KMS-11 (cell line): ENCODE results near the gene LRRC28.

ENCODE experiments used
- H2AFZ ChIP-seq: fragments of 200-600 bp; sonication (generic); 2 replicates; pipeline ENCODE4 v1.6.1; 2016; ENCODE audit warnings: antibody characterized with exemption, mixed run types, low read depth
- H3K27ac ChIP-seq: fragments of 200-600 bp; sonication (generic); 2 replicates; pipeline ENCODE4 v1.6.1; 2016; ENCODE audit warnings: mild to moderate bottlenecking, mixed run types
- H3K27me3 ChIP-seq: fragments of 200-600 bp; sonication (generic); 2 replicates; pipeline ENCODE4 v1.6.1; 2017; ENCODE audit warnings: mild to moderate bottlenecking, low read depth, mixed run types, moderate library complexity; ENCODE audit not compliant: insufficient read depth
- H3K36me3 ChIP-seq: fragments of 200-600 bp; sonication (generic); 2 replicates; pipeline ENCODE4 v1.6.1; 2017; ENCODE audit warnings: mild to moderate bottlenecking, mixed run types; ENCODE audit not compliant: insufficient read depth
- H3K4me1 ChIP-seq: fragments of 200-600 bp; sonication (generic); 2 replicates; pipeline ENCODE4 v1.6.1; 2016; ENCODE audit warnings: mild to moderate bottlenecking, low read depth, mixed run types; ENCODE audit not compliant: poor library complexity, severe bottlenecking
- H3K4me2 ChIP-seq: fragments of 200-600 bp; sonication (generic); 2 replicates; pipeline ENCODE4 v1.7.0; 2016; ENCODE audit warnings: mild to moderate bottlenecking, mixed run types
- H3K4me3 ChIP-seq: fragments of 200-600 bp; sonication (generic); IDR thresholded peaks from 2 replicates; pipeline ENCODE4 v1.6.1; 2017; ENCODE audit warnings: low read depth, low read length, mixed read lengths; ENCODE audit not compliant: insufficient read depth
- H3K79me2 ChIP-seq: fragments of 200-600 bp; sonication (generic); 2 replicates; pipeline ENCODE4 v1.6.1; 2016; ENCODE audit warnings: low read depth, mixed run types; ENCODE audit not compliant: insufficient read depth
- H3K9ac ChIP-seq: fragments of 200-600 bp; sonication (generic); 2 replicates; pipeline ENCODE4 v1.6.1; 2016; ENCODE audit warnings: mild to moderate bottlenecking, mixed run types
- H4K20me1 ChIP-seq: fragments of 200-600 bp; sonication (generic); 2 replicates; pipeline ENCODE4 v1.6.1; 2016; ENCODE audit warnings: mild to moderate bottlenecking, mixed run types; ENCODE audit not compliant: insufficient read depth
- CTCF ChIP-seq: fragments of 200-600 bp; sonication (generic); conservative IDR thresholded peaks from 2 replicates; pipeline ENCODE4 v1.6.1; 2017; ENCODE audit warnings: low read depth, mild to moderate bottlenecking, antibody characterized with exemption, low read length, moderate library complexity, mixed read lengths

Gene LRRC28

GRCh38 chr15:99425657-99426301 lies 174.5 kb downstream of the LRRC28 start:
- no peak for TF ChIP-seq CTCF

DNA sequence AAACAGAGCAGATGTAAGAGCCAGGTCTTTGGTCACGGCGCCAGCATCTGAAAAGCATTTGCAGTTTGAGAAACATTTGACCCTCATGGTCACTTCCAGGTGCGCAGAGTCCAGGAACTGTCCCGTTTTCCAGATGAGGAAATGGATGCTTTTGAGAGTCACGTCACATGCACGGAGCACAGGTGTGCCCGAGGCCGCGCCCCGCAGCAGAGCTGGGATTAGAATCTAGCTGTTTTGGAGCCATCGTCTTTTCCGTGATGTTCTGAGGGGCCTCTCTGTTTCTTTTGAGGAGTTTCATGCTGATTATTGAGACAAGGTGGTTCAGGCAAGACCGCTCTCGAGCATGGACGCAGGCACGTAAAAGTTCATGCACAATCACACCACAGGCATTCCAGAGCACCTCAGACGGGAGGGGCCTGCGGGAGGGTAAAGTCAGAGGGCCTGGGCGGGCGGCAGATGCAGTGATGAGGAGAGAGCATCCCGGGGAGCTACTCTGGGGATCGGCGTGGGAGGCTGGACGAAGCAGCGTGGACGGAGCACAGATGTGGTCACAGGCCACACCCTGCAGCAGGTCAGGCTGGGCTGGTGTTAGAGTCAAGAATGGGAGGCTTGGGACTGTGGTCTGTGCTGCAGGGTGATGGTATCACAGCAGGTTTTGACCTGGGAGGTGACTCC lies 175.3 kb downstream of the LRRC28 start:
- Histone ChIP-seq H4K20me1 (no peaks in the 10 kb centered on the region), H3K79me2 (no peaks in the 10 kb centered on the region), H3K4me1 (no peaks in the 10 kb centered on the region), H2AFZ (no peak overlapping the region), H3K27ac (no peak overlapping the region), H3K9ac (no peak overlapping the region), H3K27me3 (no peaks in the 10 kb centered on the region), H3K36me3 (no peaks in the 10 kb centered on the region), H3K4me2 (no peak overlapping the region), H3K4me3 (no peak overlapping the region)
- TF ChIP-seq CTCF: no peak

More at GRCh38 chr15:99425657-99426301, 174.5 kb downstream of the LRRC28 start:
- H3K36me3 ChIP-seq: no peaks in the 10 kb centered on the region
- H3K9ac ChIP-seq: no peak overlapping the region
- H3K27me3 ChIP-seq: no peaks in the 10 kb centered on the region
- H3K4me2 ChIP-seq: no peak overlapping the region
- no peaks in the 10 kb centered on the region for H4K20me1 ChIP-seq
- no peaks in the 10 kb centered on the region for H3K4me1 ChIP-seq
- no peak overlapping the region for H3K4me3 ChIP-seq
- H3K79me2 ChIP-seq: no peaks in the 10 kb centered on the region
- no peak overlapping the region for H3K27ac ChIP-seq
- H2AFZ ChIP-seq: no peak overlapping the region

GRCh38 chr15:99427210-99427609 lies 175.9 kb downstream of the LRRC28 start:
- H3K9ac ChIP-seq: no peak overlapping the region
- H3K36me3 ChIP-seq: no peaks in the 10 kb centered on the region
- H3K4me3 ChIP-seq: no peak overlapping the region
- TF ChIP-seq CTCF: no peak
- H3K79me2 ChIP-seq: no peaks in the 10 kb centered on the region
- H3K27me3 ChIP-seq: no peaks in the 10 kb centered on the region
- H4K20me1 ChIP-seq: no peaks in the 10 kb centered on the region
- no peak overlapping the region for H3K4me2 ChIP-seq
- H3K27ac ChIP-seq: no peak overlapping the region
- H3K4me1 ChIP-seq: no peaks in the 10 kb centered on the region
- H2AFZ ChIP-seq: no peak overlapping the region

DNA sequence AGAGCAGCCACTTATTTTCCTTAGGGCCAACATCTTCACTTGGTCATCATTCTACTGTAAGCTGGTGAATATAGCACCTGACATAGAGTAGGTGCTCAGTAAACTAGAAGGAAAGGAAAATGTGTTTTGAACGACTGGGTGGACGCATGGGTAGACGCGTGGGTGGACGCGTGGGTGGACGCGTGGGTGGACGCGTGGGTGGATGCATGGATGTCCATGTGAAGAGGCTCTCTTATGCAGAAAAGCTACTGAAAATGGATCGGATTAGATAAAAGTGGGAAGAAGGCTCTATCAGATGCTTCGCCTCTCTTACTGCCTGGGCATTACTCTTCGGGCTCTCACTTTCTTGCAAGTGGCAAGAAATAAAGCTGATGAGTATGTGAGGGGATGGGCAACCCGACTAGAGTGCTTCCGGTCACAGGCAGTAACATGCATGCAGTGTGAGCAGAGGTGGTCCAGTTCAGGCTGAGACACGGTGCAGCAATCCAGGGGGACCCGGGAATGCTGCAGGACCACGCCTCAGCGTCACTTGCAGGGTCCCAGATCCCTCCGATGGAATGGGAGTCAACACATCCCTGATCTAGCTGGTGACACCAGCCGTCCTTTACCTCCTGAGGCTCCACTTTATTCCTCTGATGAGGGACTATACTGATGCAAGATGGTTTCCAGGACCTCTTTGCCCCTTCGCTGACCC lies 176.5 kb downstream of the LRRC28 start:
- Histone ChIP-seq H2AFZ (no peak overlapping the region), H3K4me3 (no peak overlapping the region), H3K36me3 (no peaks in the 10 kb centered on the region), H3K79me2 (no peaks in the 10 kb centered on the region), H3K4me1 (no peaks in the 10 kb centered on the region), H3K27ac (no peak overlapping the region), H4K20me1 (no peaks in the 10 kb centered on the region), H3K4me2 (no peak overlapping the region), H3K9ac (no peak overlapping the region), H3K27me3 (no peaks in the 10 kb centered on the region)
- no peak for TF ChIP-seq CTCF
